Measurements from ENCODE around the gene HPDL. TPM values are rescaled to one million over a fixed set of nuclear protein-coding genes. Genes with fewer than 3 reads are reported as not detected.

HPDL gene
- total RNA-seq, 1 donor from 2014 or later, result 0.61 TPM

DNA sequence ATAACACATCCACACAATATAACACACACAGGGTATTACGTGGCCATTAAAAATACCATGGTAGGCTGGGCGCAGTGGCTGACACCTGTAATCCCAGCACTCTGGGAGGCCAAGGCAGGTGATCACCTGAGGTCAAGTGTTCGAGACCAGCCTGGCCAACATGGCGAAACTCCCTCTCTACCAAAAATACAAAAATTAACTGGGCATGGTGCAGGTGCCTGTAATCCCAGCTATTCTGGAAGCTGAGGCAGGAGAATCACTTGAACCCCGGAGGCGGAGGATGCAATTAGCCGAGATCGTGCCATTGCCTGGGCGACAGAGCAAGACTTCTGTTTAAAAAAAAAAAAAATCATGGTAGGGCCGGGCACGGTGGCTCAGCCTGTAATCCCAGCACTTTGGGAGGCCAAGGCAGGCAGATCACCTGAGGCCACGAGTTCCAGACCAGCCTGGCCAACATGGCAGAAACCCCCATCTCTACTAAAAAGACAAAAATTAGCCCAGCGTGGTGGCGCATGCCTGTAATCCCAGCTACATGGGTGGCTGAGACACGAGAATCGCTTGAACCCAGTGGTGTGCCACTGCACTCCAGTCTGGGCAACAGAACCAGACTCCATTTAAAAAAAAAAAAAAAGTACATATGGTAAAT lies 24.1 kb upstream of the HPDL start:
- DNase-seq (ENCODE audit: low read depth) (no peak), FAIRE-seq (no peak)
- Histone ChIP-seq H3K27ac (ENCODE audit: low read depth, low read length) (peak overlapping the region; percentile 61), H2AFZ (ENCODE audit: low read depth, low read length) (peak overlapping the region; percentile 53), H3K4me1 (ENCODE audit: insufficient read depth, low read length) (peaks cover 10% of the 10 kb centered on the region), H3K4me2 (ENCODE audit: low read length) (peak overlapping the region; percentile 78), H3K9me3 (ENCODE audit: insufficient read depth, low read depth, low read length) (no peaks in the 10 kb centered on the region), H3K4me3 (ENCODE audit: insufficient read depth, low read depth, low read length) (peak overlapping the region; percentile 50), H3K79me2 (ENCODE audit: insufficient read depth, low read length) (no peaks in the 10 kb centered on the region), H3K36me3 (ENCODE audit: insufficient read depth, low read length) (no peaks in the 10 kb centered on the region), H3K9ac (ENCODE audit: low read length) (peak overlapping the region; percentile 76), H4K20me1 (ENCODE audit: insufficient read depth, low read length) (no peaks in the 10 kb centered on the region), H3K27me3 (ENCODE audit: insufficient read depth, low read length) (no peaks in the 10 kb centered on the region)
- no peak for TF ChIP-seq EZH2 (IDR thresholded peaks at IDR 0.05; ENCODE audit: insufficient read depth, low read length)
- TF ChIP-seq, protein P1, sequence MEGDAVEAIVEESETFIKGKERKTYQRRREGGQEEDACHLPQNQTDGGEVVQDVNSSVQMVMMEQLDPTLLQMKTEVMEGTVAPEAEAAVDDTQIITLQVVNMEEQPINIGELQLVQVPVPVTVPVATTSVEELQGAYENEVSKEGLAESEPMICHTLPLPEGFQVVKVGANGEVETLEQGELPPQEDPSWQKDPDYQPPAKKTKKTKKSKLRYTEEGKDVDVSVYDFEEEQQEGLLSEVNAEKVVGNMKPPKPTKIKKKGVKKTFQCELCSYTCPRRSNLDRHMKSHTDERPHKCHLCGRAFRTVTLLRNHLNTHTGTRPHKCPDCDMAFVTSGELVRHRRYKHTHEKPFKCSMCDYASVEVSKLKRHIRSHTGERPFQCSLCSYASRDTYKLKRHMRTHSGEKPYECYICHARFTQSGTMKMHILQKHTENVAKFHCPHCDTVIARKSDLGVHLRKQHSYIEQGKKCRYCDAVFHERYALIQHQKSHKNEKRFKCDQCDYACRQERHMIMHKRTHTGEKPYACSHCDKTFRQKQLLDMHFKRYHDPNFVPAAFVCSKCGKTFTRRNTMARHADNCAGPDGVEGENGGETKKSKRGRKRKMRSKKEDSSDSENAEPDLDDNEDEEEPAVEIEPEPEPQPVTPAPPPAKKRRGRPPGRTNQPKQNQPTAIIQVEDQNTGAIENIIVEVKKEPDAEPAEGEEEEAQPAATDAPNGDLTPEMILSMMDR (IDR thresholded peaks at IDR 0.05; ENCODE audit: insufficient read depth, low read depth, low read length), result no peak
- H3K4me1 Mint-ChIP-seq (ENCODE audit: low read depth, unreplicated experiment), result peaks cover 4% of the 10 kb centered on the region
- no peaks in the 10 kb centered on the region for H3K36me3 Mint-ChIP-seq (ENCODE audit: low read depth, unreplicated experiment)
- no peaks in the 10 kb centered on the region for H3K27me3 Mint-ChIP-seq (ENCODE audit: low read depth, unreplicated experiment)
- H3K27ac Mint-ChIP-seq (ENCODE audit: unreplicated experiment), result peak overlapping the region; percentile 0
- no peaks in the 10 kb centered on the region for H3K9me3 Mint-ChIP-seq (ENCODE audit: unreplicated experiment)
- H3K4me3 Mint-ChIP-seq (ENCODE audit: unreplicated experiment), result peak overlapping the region; percentile 85

- no peak for FAIRE-seq
- peak; percentile 91 for DNase-seq (ENCODE audit: low read depth)
- H3K4me1 Mint-ChIP-seq (ENCODE audit: low read depth, unreplicated experiment), result peaks cover 4% of the 10 kb centered on the region
Measured at GRCh38 chr1:45303520-45304310, 23.0 kb upstream of the HPDL start.

More at GRCh38 chr1:45303520-45304310, 23.0 kb upstream of the HPDL start:
- Mint-ChIP-seq H3K4me3 (ENCODE audit: unreplicated experiment) (peak overlapping the region; percentile 85), H3K27ac (ENCODE audit: unreplicated experiment) (peak overlapping the region; percentile 85), H3K36me3 (ENCODE audit: low read depth, unreplicated experiment) (no peaks in the 10 kb centered on the region), H3K27me3 (ENCODE audit: low read depth, unreplicated experiment) (no peaks in the 10 kb centered on the region), H3K9me3 (ENCODE audit: unreplicated experiment) (no peaks in the 10 kb centered on the region)
- Histone ChIP-seq H3K9ac (ENCODE audit: low read length) (peak overlapping the region; percentile 85), H3K4me3 (ENCODE audit: insufficient read depth, low read depth, low read length) (peak overlapping the region; percentile 78), H3K27ac (ENCODE audit: low read depth, low read length) (peak overlapping the region; percentile 75), H3K79me2 (ENCODE audit: insufficient read depth, low read length) (no peaks in the 10 kb centered on the region), H3K27me3 (ENCODE audit: insufficient read depth, low read length) (no peaks in the 10 kb centered on the region), H3K36me3 (ENCODE audit: insufficient read depth, low read length) (no peaks in the 10 kb centered on the region), H3K4me1 (ENCODE audit: insufficient read depth, low read length) (peaks cover 10% of the 10 kb centered on the region), H3K4me2 (ENCODE audit: low read length) (peak overlapping the region; percentile 92), H2AFZ (ENCODE audit: low read depth, low read length) (peak overlapping the region; percentile 98), H3K9me3 (ENCODE audit: insufficient read depth, low read depth, low read length) (no peaks in the 10 kb centered on the region), H4K20me1 (ENCODE audit: insufficient read depth, low read length) (no peaks in the 10 kb centered on the region)
- TF ChIP-seq, protein P1 (IDR thresholded peaks at IDR 0.05; ENCODE audit: insufficient read depth, low read depth, low read length), result peak; percentile 39
- no peak for TF ChIP-seq EZH2 (IDR thresholded peaks at IDR 0.05; ENCODE audit: insufficient read depth, low read length)

Data from astrocyte (in vitro differentiated cells and primary cell).